HG03139 (cell line): ENCODE measurements around the gene TIRAP.
"Not testable (repeated sequence)": the region's sequence is repeated elsewhere in the genome, so short reads cannot be mapped to it uniquely, and the experiment has no call there.

Experiments used
- ATAC-seq: cut with Tn5 transposase; IDR thresholded peaks from one replicate; pipeline ENCODE4 v1.9.1; 2021; ENCODE audit not compliant: unreplicated experiment

TIRAP gene

DNA sequence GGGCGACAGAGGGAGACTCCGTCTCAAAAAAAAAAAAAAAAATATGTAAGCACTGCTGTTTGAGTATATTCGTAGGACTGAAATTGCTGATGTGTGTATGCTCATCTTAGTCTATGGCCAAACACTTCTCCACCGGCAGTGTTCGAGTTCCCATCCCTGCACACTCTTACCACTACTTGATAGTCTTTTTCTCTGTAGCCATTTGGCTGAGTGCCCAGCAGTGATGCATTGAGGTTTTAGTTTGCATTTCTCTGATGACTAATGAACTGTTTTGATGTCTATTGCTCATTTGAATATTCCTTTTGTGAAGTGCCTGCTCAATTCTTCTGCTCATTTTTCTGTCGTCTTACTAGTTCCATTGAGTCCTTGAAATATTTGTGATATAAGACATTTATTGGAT lies 1.9 kb downstream of the TIRAP start:
- peak; percentile 49 for ATAC-seq

GRCh38 chr11:126288237-126288636 lies 5.3 kb downstream of the TIRAP start:
- no peak for ATAC-seq

DNA sequence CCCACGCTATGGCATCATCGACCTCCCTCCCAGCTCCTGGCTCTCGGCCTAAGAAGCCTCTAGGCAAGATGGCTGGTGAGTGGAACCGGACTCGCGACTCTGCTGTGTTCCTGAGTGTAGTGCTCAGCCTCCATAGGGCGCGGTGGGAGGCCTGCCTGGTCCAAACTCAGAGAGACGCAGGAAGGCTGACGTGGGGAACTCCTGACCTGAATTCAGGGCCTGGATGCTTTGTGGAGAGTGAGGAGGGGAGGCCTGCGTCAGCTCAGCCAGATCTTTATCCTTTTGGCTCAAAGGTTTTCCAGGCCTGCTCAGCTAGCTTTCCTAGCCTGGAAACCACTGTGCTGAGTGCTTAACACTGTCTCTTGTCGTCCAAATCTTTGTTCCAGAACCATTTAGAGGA lies 8.0 kb downstream of the TIRAP start:
- ATAC-seq = no peak

GRCh38 chr11:126293726-126294125 lies 10.8 kb downstream of the TIRAP start:
- no peak for ATAC-seq

GRCh38 chr11:126297004-126297403 lies 14.1 kb downstream of the TIRAP start:
- no peak for ATAC-seq

DNA sequence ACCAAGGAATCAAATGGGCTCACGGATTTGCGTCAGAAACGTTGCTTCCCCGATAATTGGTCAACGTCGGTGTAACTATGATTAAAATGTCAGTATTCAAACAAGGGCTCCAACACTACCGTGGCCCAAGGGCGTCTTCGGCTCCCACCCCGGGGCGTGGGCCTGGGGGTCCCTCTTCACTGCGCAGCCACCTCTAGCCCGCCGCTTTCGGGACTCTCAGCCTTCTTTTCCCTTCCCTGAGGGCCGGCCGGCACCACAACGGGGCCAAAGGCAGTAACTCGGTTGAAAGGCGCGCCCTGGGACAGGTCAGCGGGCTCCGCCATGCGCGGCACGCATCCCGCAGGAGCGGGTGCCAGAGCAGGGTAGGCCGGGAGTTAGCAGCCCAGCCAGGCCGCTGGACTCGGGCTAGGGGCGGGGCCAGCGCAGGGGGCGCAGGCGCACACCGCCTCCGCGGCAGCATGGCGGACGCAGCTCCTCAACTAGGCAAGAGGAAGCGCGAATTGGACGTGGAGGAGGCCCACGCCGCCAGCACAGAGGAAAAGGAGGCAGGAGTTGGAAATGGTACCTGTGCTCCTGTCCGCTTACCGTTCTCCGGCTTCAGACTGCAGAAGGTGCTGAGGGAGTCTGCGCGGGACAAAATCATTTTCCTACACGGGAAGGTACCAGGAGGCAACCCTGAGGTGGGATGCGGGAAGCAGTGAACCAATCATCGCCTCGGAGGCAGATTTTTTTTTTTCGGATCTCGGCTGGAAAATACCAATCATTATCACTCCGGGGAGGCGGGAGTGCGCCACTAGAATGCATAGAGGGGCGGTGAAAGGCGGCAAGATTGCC lies 20.9 kb downstream of the TIRAP start, which contains the start of gene DCPS:
Gene DCPS, plus strand, starts transcription at position 438 of the 834 bp plus-strand sequence. Its CDS starts 21 bp downstream, at position 459.
- ATAC-seq = peak; percentile 91

- no peak for ATAC-seq
Measured at GRCh38 chr11:126304457-126305075, 21.7 kb downstream of the TIRAP start.

GRCh38 chr11:126305699-126306098 lies 22.8 kb downstream of the TIRAP start:
- peak; percentile 45 for ATAC-seq

DNA sequence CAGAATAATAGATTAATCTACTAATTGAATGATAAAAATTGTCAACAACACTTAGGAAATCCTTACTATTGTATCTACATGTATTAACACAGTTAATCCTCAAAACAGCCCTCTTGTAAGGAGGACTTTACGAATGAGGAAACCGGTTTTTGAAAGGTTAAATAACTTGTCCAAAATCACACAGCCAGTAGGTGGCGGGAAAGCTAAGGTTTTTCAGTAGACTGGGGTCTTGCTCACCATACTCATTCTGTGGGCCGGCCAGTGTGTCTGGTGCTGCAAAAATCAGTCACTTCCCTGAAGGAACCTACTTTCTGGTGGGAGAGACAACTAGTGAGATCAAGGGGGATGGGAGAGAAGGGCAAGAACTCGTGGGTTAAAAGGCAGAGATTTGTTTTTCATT lies 24.8 kb downstream of the TIRAP start:
- ATAC-seq = no peak

GRCh38 chr11:126308271-126308671 lies 25.4 kb downstream of the TIRAP start:
- no peak for ATAC-seq

DNA sequence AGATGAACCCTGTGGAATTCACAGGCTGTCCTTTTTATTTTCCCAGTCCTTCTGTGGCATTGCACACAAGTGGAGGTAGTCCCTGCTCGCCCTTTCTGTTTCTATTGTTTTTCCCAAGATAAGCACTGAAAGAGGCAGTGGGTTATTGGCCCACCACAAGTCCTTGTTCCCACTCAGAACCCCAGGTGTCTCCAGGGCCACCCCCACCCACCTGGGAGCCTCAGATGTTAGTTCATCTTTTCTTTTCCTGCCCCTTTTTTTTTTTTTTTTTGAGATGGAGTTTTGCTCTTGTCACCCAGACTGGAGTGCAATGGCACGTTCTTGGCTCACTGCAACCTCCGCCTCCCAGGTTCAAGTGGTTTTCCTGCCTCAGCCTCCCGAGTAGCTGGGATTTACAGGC lies 25.9 kb downstream of the TIRAP start:
- not testable (repeated sequence) for ATAC-seq

DNA sequence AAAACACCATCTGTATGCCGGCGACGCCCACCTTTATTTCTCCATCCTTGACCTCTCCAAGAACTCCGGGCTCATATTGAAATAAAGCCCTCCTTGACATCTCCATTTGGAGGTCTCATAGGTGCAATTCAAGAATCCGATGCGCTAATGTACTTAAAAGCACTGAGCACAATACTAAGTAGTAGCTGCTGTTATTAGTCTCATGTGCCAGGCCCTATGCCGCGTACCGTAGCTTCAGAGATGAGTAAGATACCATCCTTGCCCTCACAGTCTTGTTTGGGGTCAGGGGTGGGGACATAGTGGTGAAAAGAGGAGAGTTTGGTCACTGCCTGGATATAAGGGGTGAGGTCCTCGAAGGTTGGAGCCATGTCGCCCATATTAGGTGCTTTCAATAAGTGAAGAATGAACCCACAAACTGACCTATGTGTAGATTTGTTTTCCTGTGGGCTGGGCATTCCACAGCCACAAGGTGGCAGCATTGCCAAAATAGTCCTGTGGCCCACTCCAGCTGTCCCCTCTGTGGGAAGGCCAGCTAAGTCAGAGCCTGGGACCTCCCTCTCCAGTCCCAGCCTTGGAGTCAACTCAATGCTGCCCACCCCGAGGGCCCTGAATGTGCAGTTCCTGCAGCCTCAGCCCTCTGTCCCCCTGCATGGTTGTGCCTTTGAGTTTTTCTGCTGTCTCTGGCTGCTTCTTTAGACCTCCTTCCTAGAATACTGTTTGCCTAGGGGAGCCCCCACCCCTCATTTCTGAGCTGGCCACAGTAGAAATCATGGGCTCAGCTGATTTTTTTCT lies 27.5 kb downstream of the TIRAP start:
- ATAC-seq = no peak

DNA sequence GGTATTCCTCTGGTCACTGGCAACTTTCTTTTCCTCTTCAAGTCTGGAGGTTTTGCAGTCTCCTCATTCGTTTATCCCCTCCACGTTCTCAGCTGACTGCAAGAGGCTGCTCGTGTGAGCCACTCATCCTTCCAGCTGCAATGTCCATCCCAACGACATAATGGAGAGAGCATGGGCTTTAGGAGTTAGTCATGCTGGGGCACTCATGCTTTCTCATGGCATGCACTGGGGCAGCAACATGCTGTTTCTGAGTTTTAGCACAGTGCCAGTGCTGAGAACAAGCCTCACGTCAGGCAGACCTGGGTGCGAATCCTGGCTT lies 28.1 kb downstream of the TIRAP start:
- no peak for ATAC-seq

DNA sequence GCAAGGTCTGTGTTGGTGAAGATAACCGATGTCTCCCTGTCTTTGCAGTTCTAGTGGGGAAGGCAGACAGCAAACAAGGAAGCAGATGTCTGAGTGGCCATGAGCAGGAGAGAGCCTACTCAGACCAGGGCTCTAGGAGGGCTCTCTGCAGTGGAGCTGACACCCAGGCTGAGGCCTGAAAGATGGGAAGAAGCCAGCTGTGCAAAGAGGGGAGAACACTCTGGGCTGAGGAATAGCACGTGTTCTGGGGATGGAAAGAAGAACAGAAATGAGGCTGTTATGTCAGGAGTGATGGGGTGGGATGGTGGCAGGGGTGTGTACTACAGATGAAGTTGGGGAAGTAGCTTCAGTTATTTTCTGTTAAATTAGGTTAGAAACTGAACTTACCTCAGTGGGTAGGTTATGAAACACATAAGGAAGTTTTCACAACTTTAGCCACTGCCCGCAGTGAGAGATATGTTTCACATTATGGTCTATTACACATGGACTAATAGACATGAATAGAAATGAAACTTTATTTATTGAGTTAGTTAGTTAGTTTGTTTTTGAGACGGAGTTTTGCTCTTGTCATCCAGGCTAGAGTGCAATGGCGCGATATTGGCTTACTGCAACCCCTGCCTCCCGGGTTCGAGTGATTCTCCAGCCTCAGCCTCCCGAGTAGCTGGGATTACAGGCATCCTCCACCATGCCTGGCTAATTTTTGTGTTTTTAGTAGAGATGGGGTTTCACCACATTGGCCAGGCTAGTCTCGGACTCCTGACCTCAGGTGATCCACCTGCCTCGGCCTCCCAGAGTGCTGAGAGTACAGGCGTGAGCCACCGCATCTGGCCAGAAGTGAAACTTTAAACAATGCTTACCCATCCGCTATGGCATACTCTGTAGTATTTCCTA lies 28.8 kb downstream of the TIRAP start:
- peak; percentile 59 for ATAC-seq

GRCh38 chr11:126312961-126313360 lies 30.1 kb downstream of the TIRAP start:
- ATAC-seq = no peak

- no peak for ATAC-seq
Measured at GRCh38 chr11:126313826-126314225, 30.9 kb downstream of the TIRAP start.

GRCh38 chr11:126317432-126317755 lies 34.5 kb downstream of the TIRAP start:
- no peak for ATAC-seq

- peak; percentile 42 for ATAC-seq
Measured at GRCh38 chr11:126317756-126318573, 35.1 kb downstream of the TIRAP start.

DNA sequence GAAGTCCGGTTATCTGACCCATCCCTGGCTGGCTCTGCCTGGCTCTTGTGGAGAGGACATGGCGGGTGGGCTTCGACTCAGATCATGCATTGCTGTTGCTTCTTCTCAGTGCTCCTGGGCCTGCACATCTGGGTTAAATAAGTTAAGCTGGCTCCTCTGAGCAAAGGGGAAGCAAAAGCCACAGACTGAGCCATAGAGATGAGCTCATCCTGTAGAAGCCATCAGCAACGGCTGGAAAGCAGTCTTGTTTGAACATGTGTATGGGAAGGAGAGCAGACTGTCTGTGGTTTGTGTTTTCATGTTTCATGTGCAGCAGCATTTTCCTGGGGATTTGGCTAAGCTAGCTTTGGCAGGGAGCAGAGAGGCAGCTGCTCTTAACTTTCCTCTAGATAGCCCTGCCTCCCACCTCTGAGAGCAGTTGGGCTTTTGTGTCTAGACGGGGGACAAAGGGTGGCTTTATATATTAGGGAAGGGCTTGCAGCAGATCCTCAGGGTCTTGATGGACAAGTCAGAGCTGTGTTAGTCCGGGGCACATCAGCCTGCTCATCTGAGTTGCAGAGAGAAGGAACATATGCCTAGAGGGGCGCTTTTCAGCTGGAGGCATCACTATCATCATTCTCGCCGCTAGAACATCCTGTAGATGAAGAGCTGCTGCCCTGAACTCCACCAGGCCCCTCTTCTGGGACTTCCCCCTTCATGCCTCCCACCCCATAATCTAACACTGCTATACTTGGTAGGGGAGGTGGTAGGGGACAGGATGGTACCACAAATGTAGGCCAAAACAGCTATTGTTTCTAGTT lies 35.9 kb downstream of the TIRAP start:
- peak; percentile 87 for ATAC-seq
